Right kidney (tissue), 1 donor: ENCODE results near the gene MOB3C.

Experiments used
- DNase-seq: peaks from one replicate; pipeline ENCODE4 v3.0.0-alpha.2; 2016

MOB3C gene

GRCh38 chr1:46577671-46578070, 38.9 kb downstream of the MOB3C start:
- no peak for DNase-seq

- no peak for DNase-seq
These were observed 40.0 kb downstream of the MOB3C start for GRCh38 chr1:46576596-46576995.

- no peak for DNase-seq
These were observed 40.8 kb downstream of the MOB3C start for GRCh38 chr1:46575778-46576177.

GRCh38 chr1:46575300-46575699, 41.3 kb downstream of the MOB3C start:
- no peak for DNase-seq

- no peak for DNase-seq
These were observed 44.9 kb downstream of the MOB3C start for GRCh38 chr1:46571691-46572225.

- DNase-seq = no peak
These were observed 46.5 kb downstream of the MOB3C start for GRCh38 chr1:46569884-46570725.

- no peak for DNase-seq
These were observed 47.5 kb downstream of the MOB3C start for GRCh38 chr1:46569116-46569515.

GRCh38 chr1:46568461-46568891, 48.1 kb downstream of the MOB3C start:
- no peak for DNase-seq

- no peak for DNase-seq
These were observed 53.3 kb downstream of the MOB3C start for GRCh38 chr1:46563341-46563740.

- no peak for DNase-seq
These were observed 54.1 kb downstream of the MOB3C start for GRCh38 chr1:46562498-46562897.

GRCh38 chr1:46558966-46559365, 57.6 kb downstream of the MOB3C start:
- DNase-seq = no peak

- no peak for DNase-seq
These were observed 58.3 kb downstream of the MOB3C start for GRCh38 chr1:46558141-46558963.
